ENCODE measurements around the gene INSM1.

DNA sequence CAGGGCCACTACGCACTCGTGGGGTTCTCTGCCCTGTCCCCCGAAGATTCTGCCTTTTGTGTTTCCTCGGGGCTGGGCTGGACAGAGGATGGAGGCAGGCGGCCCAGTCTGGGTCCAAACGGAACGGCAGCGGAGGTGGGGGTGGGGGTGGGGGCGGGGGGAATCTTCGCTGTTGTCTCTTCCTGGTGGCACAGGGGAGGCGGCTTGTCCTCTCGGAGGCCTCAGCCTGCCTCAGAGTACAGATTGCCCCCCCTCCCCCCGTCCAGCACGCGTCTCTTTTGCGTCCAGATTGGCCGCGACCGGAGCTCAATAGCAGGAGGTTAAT lies 1.4 kb upstream of the INSM1 start:
- no peak for TF ChIP-seq POLR2A (IDR thresholded peaks at IDR 0.05; ENCODE audit: low read depth, low read length)
- TF ChIP-seq POLR2AphosphoS5 (IDR thresholded peaks at IDR 0.05; ENCODE audit: low read depth, low read length), result no peak
- TF ChIP-seq TAF1 (IDR thresholded peaks at IDR 0.05; ENCODE audit: low read depth, low read length), result no peak
- no peak for TF ChIP-seq PAX5 (IDR thresholded peaks at IDR 0.05; ENCODE audit: insufficient read depth, low read length, severe bottlenecking)
- TF ChIP-seq SPI1 (IDR thresholded peaks at IDR 0.05; ENCODE audit: low read depth, low read length), result no peak
- no peak for TF ChIP-seq POU2F2 (IDR thresholded peaks at IDR 0.05; ENCODE audit: low read depth, low read length)

Data from GM12891 (cell line).